ENCODE measurements around the gene KIF6.

DNA sequence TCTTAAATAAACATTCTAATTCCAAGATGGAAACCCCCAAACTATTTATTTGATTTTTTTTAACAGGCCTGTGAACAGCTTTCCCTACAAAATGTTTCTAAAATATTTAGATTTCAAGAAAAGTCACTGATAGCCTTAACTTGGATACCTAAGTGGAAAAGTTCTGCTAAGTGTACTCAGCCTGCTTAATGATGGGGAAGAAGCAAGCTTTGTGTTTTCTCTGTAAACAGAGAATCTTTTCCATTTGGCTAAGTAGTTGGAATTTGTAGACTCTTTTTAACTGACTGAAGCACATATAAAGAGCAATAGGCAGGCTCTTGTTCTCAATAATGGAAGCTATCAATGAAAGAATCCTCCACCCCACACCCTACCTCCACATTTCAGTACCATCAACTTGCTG lies 108.2 kb downstream of the KIF6 start:
- TF ChIP-seq, protein P1, sequence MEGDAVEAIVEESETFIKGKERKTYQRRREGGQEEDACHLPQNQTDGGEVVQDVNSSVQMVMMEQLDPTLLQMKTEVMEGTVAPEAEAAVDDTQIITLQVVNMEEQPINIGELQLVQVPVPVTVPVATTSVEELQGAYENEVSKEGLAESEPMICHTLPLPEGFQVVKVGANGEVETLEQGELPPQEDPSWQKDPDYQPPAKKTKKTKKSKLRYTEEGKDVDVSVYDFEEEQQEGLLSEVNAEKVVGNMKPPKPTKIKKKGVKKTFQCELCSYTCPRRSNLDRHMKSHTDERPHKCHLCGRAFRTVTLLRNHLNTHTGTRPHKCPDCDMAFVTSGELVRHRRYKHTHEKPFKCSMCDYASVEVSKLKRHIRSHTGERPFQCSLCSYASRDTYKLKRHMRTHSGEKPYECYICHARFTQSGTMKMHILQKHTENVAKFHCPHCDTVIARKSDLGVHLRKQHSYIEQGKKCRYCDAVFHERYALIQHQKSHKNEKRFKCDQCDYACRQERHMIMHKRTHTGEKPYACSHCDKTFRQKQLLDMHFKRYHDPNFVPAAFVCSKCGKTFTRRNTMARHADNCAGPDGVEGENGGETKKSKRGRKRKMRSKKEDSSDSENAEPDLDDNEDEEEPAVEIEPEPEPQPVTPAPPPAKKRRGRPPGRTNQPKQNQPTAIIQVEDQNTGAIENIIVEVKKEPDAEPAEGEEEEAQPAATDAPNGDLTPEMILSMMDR (IDR thresholded peaks at IDR 0.05 in 4 of 5, conservative IDR thresholded peaks at IDR 0.05 in 1 of 5): no peak
- TF ChIP-seq POLR2A (IDR thresholded peaks at IDR 0.05): no peak

All from gastrocnemius medialis (tissue), 4 donors.